ENCODE results near the gene TMEM245.

GRCh38 chr9:109094268-109094667, 25.5 kb downstream of the TMEM245 start:
- no peak for TF ChIP-seq CTCF (IDR thresholded peaks at IDR 0.05)
- no peak for TF ChIP-seq EZH2 (IDR thresholded peaks at IDR 0.05; ENCODE audit: borderline replicate concordance, insufficient read depth, low read depth, low read length, poor library complexity, severe bottlenecking)
